BJ (cell line): ENCODE data around the gene NCK2. TPM values are rescaled to one million over a fixed set of nuclear protein-coding genes. Genes with fewer than 3 reads are reported as not detected.
"Not testable (repeated sequence)": the region's sequence is repeated elsewhere in the genome, so short reads cannot be mapped to it uniquely, and the experiment has no call there.

Experiments
- CTCF ChIA-PET: fragments of 350-600 bp; formaldehyde crosslinking; extraction: SDS; loops from one replicate; lab custom pipeline; 2021; ENCODE audit warnings: antibody characterized with exemption, inconsistent platforms; lab: Yijun Ruan, JAX
- POLR2A ChIA-PET: fragments of 300-600 bp; sonication (Branson Sonifier 250); formaldehyde crosslinking; extraction: SDS; loops from one replicate; lab custom pipeline; 2021; ENCODE audit warnings: antibody characterized with exemption; lab: Charles Lee
- DNase-seq: peaks from one replicate; pipeline ENCODE4 v3.0.0-alpha.2; 2011; ENCODE audit warnings: low read depth
- H3K27me3 ChIP-seq: 2 replicates; pipeline ENCODE4 v1.6.0; 2011; ENCODE audit warnings: low read length; ENCODE audit not compliant: control insufficient read depth, insufficient read depth
- H3K36me3 ChIP-seq: 2 replicates; pipeline ENCODE4 v1.5.1; 2011; ENCODE audit warnings: low read length; ENCODE audit not compliant: control insufficient read depth, insufficient read depth
- H3K4me3 ChIP-seq: 2 replicates; pipeline ENCODE4 v1.5.1; 2011; ENCODE audit warnings: low read depth, mild to moderate bottlenecking, control low read depth, low read length
- CTCF ChIP-seq: IDR thresholded peaks from 2 replicates; pipeline ENCODE4 v1.5.1; 2011; ENCODE audit warnings: low read depth, mild to moderate bottlenecking, control low read depth, inconsistent platforms, low read length, moderate library complexity; ENCODE audit not compliant: insufficient read depth
- polyA plus RNA-seq: library from polyadenylated mRNA; depleted of rRNA; stranded (reverse); fragments of >200 nt; gene quantifications from 2 replicates; pipeline ENCODE4 v1.2.3, GENCODE V29; 2011

Gene NCK2
- polyA plus RNA-seq, 1 experiment = 32.9 TPM

GRCh38 chr2:105755895-105756294 is 11.2 kb downstream of the NCK2 start:
- Histone ChIP-seq H3K36me3 (no peaks in the 10 kb centered on the region; the same call in 1 of the 2 replicates), H3K4me3 (no peak overlapping the region), H3K27me3 (no peaks in the 10 kb centered on the region)
- ChIA-PET CTCF (no interaction called here), POLR2A (interaction anchor here (0.9 kb wide), 1 partner anchor 9 kb away, joined by 3 read pairs; no protein-coding TSS in a partner anchor)
- TF ChIP-seq CTCF = no peak
- DNase-seq = no peak

- TF ChIP-seq CTCF = no peak
- Histone ChIP-seq H3K27me3 (no peaks in the 10 kb centered on the region), H3K36me3 (no peaks in the 10 kb centered on the region), H3K4me3 (no peak overlapping the region)
- ChIA-PET CTCF (no interaction called here), POLR2A (interaction anchor here (0.9 kb wide), 1 partner anchor 9 kb away, joined by 3 read pairs; no protein-coding TSS in a partner anchor)
- no peak for DNase-seq
Observed at GRCh38 chr2:105756435-105756834, 11.7 kb downstream of the NCK2 start.

GRCh38 chr2:105756865-105757264 is 12.2 kb downstream of the NCK2 start:
- H3K4me3 ChIP-seq, POLR2A ChIA-PET, DNase-seq, CTCF ChIA-PET, H3K36me3 ChIP-seq, H3K27me3 ChIP-seq: not testable (repeated sequence)

GRCh38 chr2:105757433-105757832 is 12.7 kb downstream of the NCK2 start:
- H3K27me3 ChIP-seq = no peaks in the 10 kb centered on the region
- ChIA-PET CTCF (interaction anchor here (1.7 kb wide), 1 partner anchor 11 kb away, joined by 4 read pairs; no protein-coding TSS in a partner anchor), POLR2A (no interaction called here)
- H3K36me3 ChIP-seq = no peaks in the 10 kb centered on the region
- TF ChIP-seq CTCF = no peak
- DNase-seq = no peak
- H3K4me3 ChIP-seq = no peak overlapping the region

- DNase-seq = no peak
- H3K27me3 ChIP-seq = no peaks in the 10 kb centered on the region
- CTCF ChIA-PET = no interaction called here
- no peak for TF ChIP-seq CTCF
- no peak overlapping the region for H3K4me3 ChIP-seq
- POLR2A ChIA-PET = no interaction called here
- H3K36me3 ChIP-seq = no peaks in the 10 kb centered on the region
Observed at GRCh38 chr2:105760191-105760590, 15.5 kb downstream of the NCK2 start.
